ENCODE measurements around the gene MAPK11. TPM values are rescaled to one million over a fixed set of nuclear protein-coding genes. Genes with fewer than 3 reads are reported as not detected.

The MAPK11 gene
- total and polyA plus RNA-seq, 9 of the 15 experiments (the other 6 are each of a cell fraction or from before 2014, with no cell fraction given): 0.06 to 14.6 (median 5.3) TPM

DNA sequence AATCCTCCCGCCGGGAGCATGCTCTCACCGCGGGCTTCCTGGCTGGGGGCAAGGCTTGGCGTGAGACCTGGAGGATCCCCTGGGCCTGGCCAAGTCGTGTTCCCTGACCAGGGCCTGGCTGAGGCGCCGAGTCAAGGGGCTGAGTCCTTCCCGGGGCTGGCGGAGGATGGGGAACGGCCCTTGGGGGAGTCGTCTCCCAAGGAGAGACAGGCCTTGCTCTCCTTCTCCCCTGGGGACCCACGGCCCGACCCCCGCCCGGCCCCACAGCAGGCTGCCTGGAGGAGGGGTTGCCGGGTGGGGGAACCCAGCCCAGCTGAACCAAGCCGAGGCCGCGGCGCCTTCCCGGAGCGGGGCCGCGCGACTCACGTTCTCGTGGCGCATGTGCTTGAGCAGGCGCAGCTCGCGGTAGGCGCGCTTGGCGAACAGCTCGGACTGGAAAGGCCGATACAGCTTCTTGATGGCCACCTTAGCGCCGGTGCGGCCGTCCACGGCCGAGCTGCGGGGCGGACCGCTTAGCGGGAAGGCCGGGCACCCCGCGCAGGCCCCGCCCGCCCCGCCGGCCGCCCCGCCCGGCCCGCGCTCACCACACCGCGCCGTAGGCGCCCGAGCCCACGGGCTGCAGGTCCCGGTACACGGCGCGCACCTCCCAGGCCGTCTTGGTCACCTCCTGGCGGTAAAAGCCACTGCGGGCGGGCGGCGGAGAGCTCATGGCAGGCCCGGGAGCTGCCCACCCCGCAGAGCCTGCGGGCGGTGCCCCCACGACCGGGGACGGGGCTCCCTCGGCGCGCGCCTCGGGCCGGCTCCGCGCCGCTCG lies 9.2 kb downstream of the MAPK11 start (continued):
- TF ChIP-seq NONO (IDR thresholded peaks at IDR 0.05; ENCODE audit: low read depth in 2 of 2, low read length in 1 of 2): no peak
- TF ChIP-seq ZNF175 (CRISPR knock-in tag; IDR thresholded peaks at IDR 0.05; ENCODE audit: low read depth): no peak
- TF ChIP-seq, protein P1, sequence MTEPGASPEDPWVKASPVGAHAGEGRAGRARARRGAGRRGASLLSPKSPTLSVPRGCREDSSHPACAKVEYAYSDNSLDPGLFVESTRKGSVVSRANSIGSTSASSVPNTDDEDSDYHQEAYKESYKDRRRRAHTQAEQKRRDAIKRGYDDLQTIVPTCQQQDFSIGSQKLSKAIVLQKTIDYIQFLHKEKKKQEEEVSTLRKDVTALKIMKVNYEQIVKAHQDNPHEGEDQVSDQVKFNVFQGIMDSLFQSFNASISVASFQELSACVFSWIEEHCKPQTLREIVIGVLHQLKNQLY (CRISPR knock-in tag; conservative IDR thresholded peaks at IDR 0.05): no peak
- 0 out of 2 replicates have a peak, but pooled peaks have one; percentile 31 for TF ChIP-seq SMAD4 (CRISPR knock-in tag; conservative IDR thresholded peaks at IDR 0.05)
- no peak for TF ChIP-seq SAFB2 (IDR thresholded peaks at IDR 0.05; ENCODE audit: borderline replicate concordance, low read depth, low read length, severe bottlenecking)
- no peak for TF ChIP-seq CLOCK (CRISPR knock-in tag; IDR thresholded peaks at IDR 0.05; ENCODE audit: borderline replicate concordance)
- TF ChIP-seq RNF2 (IDR thresholded peaks at IDR 0.05): no peak
- TF ChIP-seq, protein P2, sequence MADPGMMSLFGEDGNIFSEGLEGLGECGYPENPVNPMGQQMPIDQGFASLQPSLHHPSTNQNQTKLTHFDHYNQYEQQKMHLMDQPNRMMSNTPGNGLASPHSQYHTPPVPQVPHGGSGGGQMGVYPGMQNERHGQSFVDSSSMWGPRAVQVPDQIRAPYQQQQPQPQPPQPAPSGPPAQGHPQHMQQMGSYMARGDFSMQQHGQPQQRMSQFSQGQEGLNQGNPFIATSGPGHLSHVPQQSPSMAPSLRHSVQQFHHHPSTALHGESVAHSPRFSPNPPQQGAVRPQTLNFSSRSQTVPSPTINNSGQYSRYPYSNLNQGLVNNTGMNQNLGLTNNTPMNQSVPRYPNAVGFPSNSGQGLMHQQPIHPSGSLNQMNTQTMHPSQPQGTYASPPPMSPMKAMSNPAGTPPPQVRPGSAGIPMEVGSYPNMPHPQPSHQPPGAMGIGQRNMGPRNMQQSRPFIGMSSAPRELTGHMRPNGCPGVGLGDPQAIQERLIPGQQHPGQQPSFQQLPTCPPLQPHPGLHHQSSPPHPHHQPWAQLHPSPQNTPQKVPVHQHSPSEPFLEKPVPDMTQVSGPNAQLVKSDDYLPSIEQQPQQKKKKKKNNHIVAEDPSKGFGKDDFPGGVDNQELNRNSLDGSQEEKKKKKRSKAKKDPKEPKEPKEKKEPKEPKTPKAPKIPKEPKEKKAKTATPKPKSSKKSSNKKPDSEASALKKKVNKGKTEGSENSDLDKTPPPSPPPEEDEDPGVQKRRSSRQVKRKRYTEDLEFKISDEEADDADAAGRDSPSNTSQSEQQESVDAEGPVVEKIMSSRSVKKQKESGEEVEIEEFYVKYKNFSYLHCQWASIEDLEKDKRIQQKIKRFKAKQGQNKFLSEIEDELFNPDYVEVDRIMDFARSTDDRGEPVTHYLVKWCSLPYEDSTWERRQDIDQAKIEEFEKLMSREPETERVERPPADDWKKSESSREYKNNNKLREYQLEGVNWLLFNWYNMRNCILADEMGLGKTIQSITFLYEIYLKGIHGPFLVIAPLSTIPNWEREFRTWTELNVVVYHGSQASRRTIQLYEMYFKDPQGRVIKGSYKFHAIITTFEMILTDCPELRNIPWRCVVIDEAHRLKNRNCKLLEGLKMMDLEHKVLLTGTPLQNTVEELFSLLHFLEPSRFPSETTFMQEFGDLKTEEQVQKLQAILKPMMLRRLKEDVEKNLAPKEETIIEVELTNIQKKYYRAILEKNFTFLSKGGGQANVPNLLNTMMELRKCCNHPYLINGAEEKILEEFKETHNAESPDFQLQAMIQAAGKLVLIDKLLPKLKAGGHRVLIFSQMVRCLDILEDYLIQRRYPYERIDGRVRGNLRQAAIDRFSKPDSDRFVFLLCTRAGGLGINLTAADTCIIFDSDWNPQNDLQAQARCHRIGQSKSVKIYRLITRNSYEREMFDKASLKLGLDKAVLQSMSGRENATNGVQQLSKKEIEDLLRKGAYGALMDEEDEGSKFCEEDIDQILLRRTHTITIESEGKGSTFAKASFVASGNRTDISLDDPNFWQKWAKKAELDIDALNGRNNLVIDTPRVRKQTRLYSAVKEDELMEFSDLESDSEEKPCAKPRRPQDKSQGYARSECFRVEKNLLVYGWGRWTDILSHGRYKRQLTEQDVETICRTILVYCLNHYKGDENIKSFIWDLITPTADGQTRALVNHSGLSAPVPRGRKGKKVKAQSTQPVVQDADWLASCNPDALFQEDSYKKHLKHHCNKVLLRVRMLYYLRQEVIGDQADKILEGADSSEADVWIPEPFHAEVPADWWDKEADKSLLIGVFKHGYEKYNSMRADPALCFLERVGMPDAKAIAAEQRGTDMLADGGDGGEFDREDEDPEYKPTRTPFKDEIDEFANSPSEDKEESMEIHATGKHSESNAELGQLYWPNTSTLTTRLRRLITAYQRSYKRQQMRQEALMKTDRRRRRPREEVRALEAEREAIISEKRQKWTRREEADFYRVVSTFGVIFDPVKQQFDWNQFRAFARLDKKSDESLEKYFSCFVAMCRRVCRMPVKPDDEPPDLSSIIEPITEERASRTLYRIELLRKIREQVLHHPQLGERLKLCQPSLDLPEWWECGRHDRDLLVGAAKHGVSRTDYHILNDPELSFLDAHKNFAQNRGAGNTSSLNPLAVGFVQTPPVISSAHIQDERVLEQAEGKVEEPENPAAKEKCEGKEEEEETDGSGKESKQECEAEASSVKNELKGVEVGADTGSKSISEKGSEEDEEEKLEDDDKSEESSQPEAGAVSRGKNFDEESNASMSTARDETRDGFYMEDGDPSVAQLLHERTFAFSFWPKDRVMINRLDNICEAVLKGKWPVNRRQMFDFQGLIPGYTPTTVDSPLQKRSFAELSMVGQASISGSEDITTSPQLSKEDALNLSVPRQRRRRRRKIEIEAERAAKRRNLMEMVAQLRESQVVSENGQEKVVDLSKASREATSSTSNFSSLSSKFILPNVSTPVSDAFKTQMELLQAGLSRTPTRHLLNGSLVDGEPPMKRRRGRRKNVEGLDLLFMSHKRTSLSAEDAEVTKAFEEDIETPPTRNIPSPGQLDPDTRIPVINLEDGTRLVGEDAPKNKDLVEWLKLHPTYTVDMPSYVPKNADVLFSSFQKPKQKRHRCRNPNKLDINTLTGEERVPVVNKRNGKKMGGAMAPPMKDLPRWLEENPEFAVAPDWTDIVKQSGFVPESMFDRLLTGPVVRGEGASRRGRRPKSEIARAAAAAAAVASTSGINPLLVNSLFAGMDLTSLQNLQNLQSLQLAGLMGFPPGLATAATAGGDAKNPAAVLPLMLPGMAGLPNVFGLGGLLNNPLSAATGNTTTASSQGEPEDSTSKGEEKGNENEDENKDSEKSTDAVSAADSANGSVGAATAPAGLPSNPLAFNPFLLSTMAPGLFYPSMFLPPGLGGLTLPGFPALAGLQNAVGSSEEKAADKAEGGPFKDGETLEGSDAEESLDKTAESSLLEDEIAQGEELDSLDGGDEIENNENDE (IDR thresholded peaks at IDR 0.05; ENCODE audit: low read depth, low read length): no peak
- no peak for TF ChIP-seq FOXM1 (IDR thresholded peaks at IDR 0.05; ENCODE audit: low read depth)
- TF ChIP-seq FOXM1 (CRISPR knock-in tag; IDR thresholded peaks at IDR 0.05; ENCODE audit: low read depth): no peak
- no peak for TF ChIP-seq CCNT2 (IDR thresholded peaks at IDR 0.05; ENCODE audit: borderline replicate concordance, extremely low read depth, insufficient read length, low read depth, low read length)

Measured in K562 (cell line).